Naive B cell (primary cell): ENCODE measurements around the gene ITPRIP. TPM values are rescaled to one million over a fixed set of nuclear protein-coding genes. Genes with fewer than 3 reads are reported as not detected.

Source experiments
- ATAC-seq, 2 donors: fragments of 150-1000 bp; cut with Tn5 transposase; 2 replicates each; pipeline ENCODE4 v1.10.0; 2021; ENCODE audit warnings: low read depth in 2 of 2, mild to moderate bottlenecking in 2 of 2, moderate library complexity in 2 of 2
- DNase-seq: peaks from one replicate; pipeline ENCODE4 v3.0.0; 2022
- H3K27ac Mint-ChIP-seq, 6 donors: one replicate each; pipeline ENCODE4 v1.8.0; 2020 to 2022; ENCODE audit warnings: mild to moderate bottlenecking in 6 of 6, mixed read lengths in 6 of 6, moderate library complexity in 5 of 6, inconsistent platforms in 2 of 6
- H3K27me3 Mint-ChIP-seq, 3 donors: one replicate each; pipeline ENCODE4 v1.8.0; 2021 to 2022; ENCODE audit warnings: mixed read lengths in 3 of 3, mild to moderate bottlenecking in 1 of 3
- H3K36me3 Mint-ChIP-seq, 2 donors: one replicate each; pipeline ENCODE4 v1.8.0; 2020 to 2022; ENCODE audit warnings: mixed read lengths in 2 of 2, inconsistent platforms in 1 of 2, mild to moderate bottlenecking in 1 of 2
- H3K4me1 Mint-ChIP-seq, 3 donors: one replicate each; pipeline ENCODE4 v1.8.0; 2020 to 2022; ENCODE audit warnings: mixed read lengths in 3 of 3, inconsistent platforms in 1 of 3, mild to moderate bottlenecking in 1 of 3, moderate library complexity in 1 of 3
- H3K4me3 Mint-ChIP-seq, 8 donors: one replicate each; pipeline ENCODE4 v1.8.0; 2020 to 2022; ENCODE audit warnings: mild to moderate bottlenecking in 8 of 8, mixed read lengths in 8 of 8, moderate library complexity in 8 of 8, inconsistent platforms in 2 of 8
- H3K9me3 Mint-ChIP-seq, 7 donors: one replicate each; pipeline ENCODE4 v1.8.0; 2020 to 2022; ENCODE audit warnings: mixed read lengths in 7 of 7, mild to moderate bottlenecking in 5 of 7, inconsistent platforms in 2 of 7, moderate library complexity in 1 of 7
- polyA plus RNA-seq, 6 donors: library from polyadenylated mRNA; unstranded; fragments of 300-500 nt; fragmentation: Illumina TruSeq; gene quantifications; one replicate each; pipeline ENCODE4 v1.2.3, GENCODE V29; 2021; ENCODE audit warnings: low read depth in 6 of 6

ITPRIP gene, protein sequence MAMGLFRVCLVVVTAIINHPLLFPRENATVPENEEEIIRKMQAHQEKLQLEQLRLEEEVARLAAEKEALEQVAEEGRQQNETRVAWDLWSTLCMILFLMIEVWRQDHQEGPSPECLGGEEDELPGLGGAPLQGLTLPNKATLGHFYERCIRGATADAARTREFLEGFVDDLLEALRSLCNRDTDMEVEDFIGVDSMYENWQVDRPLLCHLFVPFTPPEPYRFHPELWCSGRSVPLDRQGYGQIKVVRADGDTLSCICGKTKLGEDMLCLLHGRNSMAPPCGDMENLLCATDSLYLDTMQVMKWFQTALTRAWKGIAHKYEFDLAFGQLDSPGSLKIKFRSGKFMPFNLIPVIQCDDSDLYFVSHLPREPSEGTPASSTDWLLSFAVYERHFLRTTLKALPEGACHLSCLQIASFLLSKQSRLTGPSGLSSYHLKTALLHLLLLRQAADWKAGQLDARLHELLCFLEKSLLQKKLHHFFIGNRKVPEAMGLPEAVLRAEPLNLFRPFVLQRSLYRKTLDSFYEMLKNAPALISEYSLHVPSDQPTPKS
- 10 to 100 TPM; 16.5 to 34.4 (median 19.6) TPM for polyA plus RNA-seq

DNA sequence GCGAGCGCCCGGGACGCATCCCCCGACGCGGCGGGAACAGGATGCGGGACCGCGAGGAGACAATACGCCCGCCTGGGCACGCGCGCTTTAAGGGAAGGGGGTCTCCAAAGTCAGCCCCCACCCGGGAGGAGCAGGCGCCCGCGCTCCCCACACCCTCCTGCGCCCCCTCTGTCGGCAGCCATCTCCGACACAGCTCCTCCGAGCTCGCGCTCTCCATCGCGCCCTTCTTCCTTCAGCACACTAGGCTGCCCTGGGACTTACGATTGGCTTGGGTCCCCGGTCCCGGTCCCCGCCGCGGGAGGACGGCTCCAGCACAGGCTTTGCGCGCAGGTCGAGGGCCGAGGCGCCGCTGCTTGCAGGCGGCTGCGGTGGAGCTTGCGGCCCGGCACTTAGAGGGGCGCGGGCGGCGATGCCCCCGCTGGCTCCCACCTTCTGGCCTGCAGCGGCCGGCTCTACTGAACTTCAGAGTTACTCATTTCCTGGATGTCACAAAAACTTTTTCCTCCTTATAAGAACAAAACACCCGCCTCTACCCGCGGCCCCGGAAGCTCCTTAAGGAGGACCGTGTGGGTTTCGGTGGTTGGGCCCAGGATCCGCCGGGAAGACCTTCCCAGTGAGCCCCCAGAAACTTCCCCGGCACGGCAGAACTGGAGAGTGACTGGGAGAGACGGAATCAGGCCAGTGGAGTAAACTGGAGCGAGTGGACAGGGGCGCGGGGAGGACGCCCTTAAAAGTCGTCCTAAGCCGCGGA lies at the start of gene ITPRIP:
TSS of gene ITPRIP (minus strand) at position 481 of the 751 bp plus-strand sequence. CDS start 22,414 bp downstream, outside the sequence.
- peak; percentile 69 to 72 for ATAC-seq
- peak; percentile 80 for DNase-seq
- Mint-ChIP-seq H3K27me3 (no peaks in the 10 kb centered on the region), H3K27ac (peak within 1 kb of the TSS; percentile 98 to 100 (median 99)), H3K36me3 (no peaks in the 10 kb centered on the region), H3K4me3 (peak within 1 kb of the TSS; percentile 98 to 100 (median 100)), H3K4me1 (peaks cover 33 to 63% (median 58%) of the 10 kb centered on the region in 3 donors), H3K9me3 (no peaks in the 10 kb centered on the region)

DNA sequence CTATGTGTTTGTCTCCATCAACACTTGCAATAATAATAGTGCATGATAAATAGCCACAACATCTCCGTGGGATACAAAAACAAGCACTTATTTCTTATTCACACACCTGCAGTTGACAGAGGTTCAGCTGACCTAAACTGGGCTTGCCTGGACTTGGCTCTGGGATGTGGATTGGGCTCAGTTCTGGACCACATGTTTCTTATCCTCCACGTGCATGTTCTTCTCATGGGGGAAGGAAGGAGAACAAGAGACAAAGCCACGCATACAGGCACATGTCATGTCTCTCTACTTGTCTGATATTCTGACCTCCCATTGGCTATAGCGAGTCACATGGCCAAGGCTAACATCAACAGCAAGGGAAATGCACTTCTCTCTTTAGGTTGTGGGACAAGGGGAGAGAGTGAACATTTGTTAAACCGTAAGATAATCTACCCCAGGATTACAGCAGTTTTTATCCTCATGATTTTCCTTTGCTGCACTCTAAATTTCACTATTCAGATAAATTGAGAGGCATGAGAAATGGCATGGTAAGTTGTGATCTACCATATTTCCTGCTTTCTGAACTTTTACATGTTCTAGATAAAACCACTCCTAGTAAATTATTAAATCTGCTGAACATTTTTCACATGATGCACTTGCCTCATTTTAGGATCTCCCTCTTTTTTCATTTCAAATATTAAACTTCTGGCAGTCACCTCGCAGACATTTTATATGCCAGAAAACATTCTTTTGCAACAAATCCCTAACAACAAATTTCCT lies 49.0 kb upstream of the ITPRIP start:
- DNase-seq (no peak), ATAC-seq (peak in 1 of 2 donors; percentile 25)
- Mint-ChIP-seq H3K9me3 (peaks cover 0 to 2% (median 0%) of the 10 kb centered on the region in 7 donors), H3K27me3 (peaks cover 24 to 46% (median 39%) of the 10 kb centered on the region in 3 donors), H3K4me1 (peaks cover 0 to 4% (median 0%) of the 10 kb centered on the region in 3 donors), H3K36me3 (no peaks in the 10 kb centered on the region), H3K27ac (no peak overlapping the region), H3K4me3 (no peak overlapping the region)

- Mint-ChIP-seq H3K4me3 (no peak overlapping the region), H3K9me3 (peaks cover 0 to under 1% (median 0%) of the 10 kb centered on the region in 7 donors), H3K4me1 (no peaks in the 10 kb centered on the region), H3K27ac (no peak overlapping the region), H3K36me3 (no peaks in the 10 kb centered on the region), H3K27me3 (peaks cover 20 to 41% (median 36%) of the 10 kb centered on the region in 3 donors)
- no peak for ATAC-seq
- DNase-seq, result no peak
These were observed 42.1 kb upstream of the ITPRIP start for GRCh38 chr10:104380336-104380735.

GRCh38 chr10:104376784-104377300 lies 38.6 kb upstream of the ITPRIP start:
- H3K9me3 Mint-ChIP-seq, result peaks cover 0 to 6% (median 0%) of the 10 kb centered on the region in 7 donors
- no peak overlapping the region for H3K27ac Mint-ChIP-seq
- no peak overlapping the region for H3K4me3 Mint-ChIP-seq
- DNase-seq, result no peak
- peaks cover 24 to 26% (median 26%) of the 10 kb centered on the region in 3 donors for H3K27me3 Mint-ChIP-seq
- H3K4me1 Mint-ChIP-seq, result no peaks in the 10 kb centered on the region
- ATAC-seq, result no peak
- no peaks in the 10 kb centered on the region for H3K36me3 Mint-ChIP-seq

- peak overlapping the region in 2 of 6 donors; percentile 4 to 16 for H3K27ac Mint-ChIP-seq
- peaks cover 0 to 9% (median 4%) of the 10 kb centered on the region in 7 donors for H3K9me3 Mint-ChIP-seq
- ATAC-seq (no peak), DNase-seq (no peak)
- H3K27me3 Mint-ChIP-seq, result peaks cover 24 to 28% (median 25%) of the 10 kb centered on the region in 3 donors
- H3K36me3 Mint-ChIP-seq, result no peaks in the 10 kb centered on the region
- no peak overlapping the region for H3K4me3 Mint-ChIP-seq
- no peaks in the 10 kb centered on the region for H3K4me1 Mint-ChIP-seq
These were observed 36.3 kb upstream of the ITPRIP start for GRCh38 chr10:104374591-104374990.

DNA sequence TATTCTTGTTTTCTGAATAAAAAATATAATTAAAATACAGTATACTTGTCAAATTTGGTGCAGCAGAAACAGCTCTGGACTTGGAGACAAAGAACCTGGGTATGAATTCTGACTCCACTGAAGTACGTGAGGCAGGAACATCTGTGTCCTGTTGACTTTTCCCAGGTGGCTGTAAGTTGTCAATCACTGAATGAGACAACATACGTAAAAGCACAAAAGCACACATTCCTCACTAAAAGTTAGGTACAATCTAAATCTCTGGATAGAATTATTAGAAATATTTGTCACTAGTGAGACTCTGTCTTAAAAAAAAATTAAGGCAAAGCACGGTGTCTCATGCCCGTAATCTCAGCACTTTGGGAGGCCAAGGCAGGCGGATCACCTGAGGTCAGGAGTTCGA lies 33.5 kb upstream of the ITPRIP start:
- Mint-ChIP-seq H3K36me3 (no peaks in the 10 kb centered on the region), H3K27ac (no peak overlapping the region), H3K4me3 (no peak overlapping the region), H3K27me3 (peaks cover 23 to 27% (median 24%) of the 10 kb centered on the region in 3 donors), H3K9me3 (peaks cover 0 to 9% (median 4%) of the 10 kb centered on the region in 7 donors), H3K4me1 (no peaks in the 10 kb centered on the region)
- DNase-seq (no peak), ATAC-seq (no peak)

DNA sequence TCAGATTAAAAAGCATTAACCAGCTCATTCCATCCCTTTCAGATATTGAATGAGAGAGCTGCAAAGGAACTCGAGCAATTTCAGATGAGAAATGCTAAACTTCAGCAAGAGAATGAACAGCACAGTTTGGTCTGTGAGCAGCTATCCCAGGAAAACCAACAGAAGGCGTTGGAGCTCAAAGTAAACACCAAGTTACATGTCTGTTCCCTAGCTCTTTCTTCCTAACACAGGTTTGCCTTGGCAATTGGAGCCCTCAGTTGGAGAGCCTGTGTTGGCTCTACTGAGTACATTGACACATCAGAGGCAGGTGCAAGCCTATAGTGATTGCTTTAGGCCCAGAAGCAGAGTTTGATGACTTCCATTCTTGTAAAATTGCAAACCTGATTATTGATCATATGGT lies 30.1 kb upstream of the ITPRIP start:
- H3K9me3 Mint-ChIP-seq, result peaks cover 0 to 14% (median 4%) of the 10 kb centered on the region in 7 donors
- ATAC-seq (no peak), DNase-seq (no peak)
- H3K27ac Mint-ChIP-seq, result no peak overlapping the region
- H3K36me3 Mint-ChIP-seq, result no peaks in the 10 kb centered on the region
- no peaks in the 10 kb centered on the region for H3K4me1 Mint-ChIP-seq
- H3K27me3 Mint-ChIP-seq, result peaks cover 23 to 37% (median 32%) of the 10 kb centered on the region in 3 donors
- no peak overlapping the region for H3K4me3 Mint-ChIP-seq

- Mint-ChIP-seq H3K36me3 (no peaks in the 10 kb centered on the region), H3K27ac (no peak overlapping the region), H3K4me1 (no peaks in the 10 kb centered on the region), H3K9me3 (peaks cover 0 to 14% (median 4%) of the 10 kb centered on the region in 7 donors), H3K27me3 (peaks cover 28 to 40% (median 34%) of the 10 kb centered on the region in 3 donors), H3K4me3 (no peak overlapping the region)
- ATAC-seq (no peak), DNase-seq (no peak)
These were observed 29.6 kb upstream of the ITPRIP start for GRCh38 chr10:104367904-104368303.

GRCh38 chr10:104359811-104360210 lies 21.5 kb upstream of the ITPRIP start:
- no peak overlapping the region for H3K27ac Mint-ChIP-seq
- no peaks in the 10 kb centered on the region for H3K4me1 Mint-ChIP-seq
- H3K4me3 Mint-ChIP-seq, result no peak overlapping the region
- H3K9me3 Mint-ChIP-seq, result peaks cover 0 to 7% (median 1%) of the 10 kb centered on the region in 7 donors
- no peak for DNase-seq
- no peaks in the 10 kb centered on the region for H3K36me3 Mint-ChIP-seq
- peaks cover 22 to 26% (median 24%) of the 10 kb centered on the region in 3 donors for H3K27me3 Mint-ChIP-seq
- ATAC-seq, result no peak

DNA sequence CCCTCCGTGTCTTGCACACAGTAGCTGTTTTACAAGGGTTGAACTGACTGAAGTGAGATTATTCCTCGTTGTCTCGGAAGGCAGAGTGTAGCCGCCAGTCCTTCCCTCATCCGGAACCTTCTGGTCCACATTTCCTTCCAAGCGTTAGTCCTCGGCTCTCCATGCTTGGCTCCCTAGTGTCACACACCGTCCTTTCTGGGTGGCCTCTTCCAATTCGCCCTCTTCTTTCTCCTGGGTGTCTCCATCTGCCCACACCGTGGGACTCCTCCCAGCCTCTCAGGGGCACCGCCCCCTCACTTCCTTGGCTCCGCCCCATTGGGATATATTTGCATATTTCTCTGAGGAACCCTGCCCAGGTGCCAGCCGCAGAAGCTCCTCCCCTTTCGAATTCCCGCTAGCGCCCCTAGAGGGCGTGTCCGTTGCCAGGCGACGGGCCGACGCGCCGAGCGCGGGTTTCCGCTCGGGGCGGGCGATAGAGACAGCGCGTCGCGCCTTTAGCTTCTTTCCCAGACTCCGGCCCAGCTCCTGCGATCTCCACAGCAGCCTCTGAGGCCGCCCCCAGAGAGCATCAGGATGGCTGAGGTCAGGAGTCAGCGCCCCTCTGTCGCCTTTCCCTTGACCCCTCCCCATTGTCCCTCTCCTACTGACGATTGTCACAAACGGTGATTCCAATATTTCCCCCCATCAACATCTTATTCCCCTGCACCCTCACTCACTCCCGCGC lies 15.2 kb upstream of the ITPRIP start, which contains the start of gene CFAP58:
TSS of gene CFAP58 (plus strand) at position 509 of the 724 bp plus-strand sequence. CDS start at position 574, 65 bp downstream.
- DNase-seq, result peak; percentile 89
- Mint-ChIP-seq H3K4me1 (peaks cover 3 to 19% (median 11%) of the 10 kb centered on the region in 3 donors), H3K27ac (peak within 1 kb of the TSS in 4 of 6 donors; percentile 16 to 48 (median 37)), H3K4me3 (peak within 1 kb of the TSS in 3 of 8 donors; percentile 1 to 25 (median 3)), H3K9me3 (no peaks in the 10 kb centered on the region), H3K36me3 (no peaks in the 10 kb centered on the region), H3K27me3 (no peaks in the 10 kb centered on the region)
- peak; percentile 62 for ATAC-seq

GRCh38 chr10:104351919-104352318 lies 13.7 kb upstream of the ITPRIP start:
- Mint-ChIP-seq H3K27ac (peak overlapping the region in 2 of 6 donors; percentile 6 to 50), H3K4me1 (peaks cover 12 to 22% (median 16%) of the 10 kb centered on the region in 3 donors), H3K9me3 (no peaks in the 10 kb centered on the region), H3K36me3 (no peaks in the 10 kb centered on the region), H3K4me3 (peak overlapping the region in 4 of 8 donors; percentile 16 to 48 (median 26)), H3K27me3 (no peaks in the 10 kb centered on the region)
- ATAC-seq (no peak), DNase-seq (no peak)
